Kidney (tissue), 22 donors: ENCODE measurements around the gene LIMD2. TPM values are rescaled to one million over a fixed set of nuclear protein-coding genes. Genes with fewer than 3 reads are reported as not detected.

Source experiments
- DNase-seq, 5 donors: peaks; one replicate each; pipeline ENCODE4 v3.0.0-alpha.2; 2013 to 2020
- FAIRE-seq: peaks from 2 replicates; lab custom pipeline; 2012; peaks lifted over from hg19 to GRCh38; lab: Jason Lieb, UNC
- H3K27ac ChIP-seq, 2 donors: one replicate each; pipeline ENCODE4 v1.7.0; 2013; ENCODE audit warnings: low read depth in 2 of 2, low read length in 2 of 2, inconsistent platforms in 1 of 2
- H3K27me3 ChIP-seq: one replicate; pipeline ENCODE4 v1.7.1; 2013; ENCODE audit warnings: low read length, inconsistent platforms; ENCODE audit not compliant: control insufficient read depth, insufficient read depth
- H3K36me3 ChIP-seq, 3 donors: one replicate each; pipeline versions ENCODE4 v1.7.0 to v1.7.1; 2013; ENCODE audit warnings: low read length in 3 of 3, control low read depth in 1 of 3, inconsistent platforms in 1 of 3; ENCODE audit not compliant: insufficient read depth in 3 of 3, control insufficient read depth in 2 of 3
- H3K4me1 ChIP-seq, 3 donors: one replicate each; pipeline versions ENCODE4 v1.7.0 to v1.7.1; 2013; ENCODE audit warnings: low read length in 3 of 3, inconsistent platforms in 1 of 3, low read depth in 1 of 3; ENCODE audit not compliant: control insufficient read depth in 2 of 3, insufficient read depth in 2 of 3
- H3K4me3 ChIP-seq, 3 donors: one replicate each; pipeline versions ENCODE4 v1.7.0 to v1.8.1; 2013; ENCODE audit warnings: low read length in 3 of 3, control low read depth in 1 of 3, inconsistent platforms in 1 of 3
- H3K9ac ChIP-seq, 3 donors: one replicate each; pipeline versions ENCODE4 v1.7.0 to v1.7.1; 2013; ENCODE audit warnings: low read length in 3 of 3, control low read depth in 1 of 3, inconsistent platforms in 1 of 3
- H3K9me3 ChIP-seq, 3 donors: one replicate each; pipeline versions ENCODE4 v1.7.0 to v1.7.1; 2013; ENCODE audit warnings: low read length in 3 of 3, control low read depth in 1 of 3, inconsistent platforms in 1 of 3; ENCODE audit not compliant: control insufficient read depth in 2 of 3, insufficient read depth in 1 of 3
- CTCF ChIP-seq: IDR thresholded peaks from 3 replicates; pipeline ENCODE4 v1.5.1; 2012; ENCODE audit warnings: mild to moderate bottlenecking, moderate library complexity, borderline replicate concordance; ENCODE audit not compliant: insufficient read depth; ENCODE audit errors: extremely low read depth
- intact Hi-C: fragments of 100-400 bp; cut with DNase I; formaldehyde crosslinking; loops from one replicate; pipeline ENCODE4 v1.11.1; 2022
- long read RNA-seq, 10 donors: library from polyadenylated mRNA in 1 of 10; unstranded in 1 of 10; transcript quantifications; one replicate each; pipeline ENCODE4 v2.0.0 and lab custom pipeline, GENCODE V29; 2021 to 2026
- polyA plus RNA-seq: library from polyadenylated mRNA; stranded (reverse); fragments of 350-450 nt; fragmentation: Illumina TruSeq; extraction: RNeasy Lipid Tissue Mini Kit (QIAGEN cat#74804); gene quantifications from one replicate; pipeline ENCODE4 v1.2.3, GENCODE V29; 2014; ENCODE audit warnings: low read depth, low replicate concordance; ENCODE audit not compliant: insufficient read depth
- total RNA-seq: library from RNA; stranded (reverse); fragmentation: NEBNext Ultra II Directional; extraction: Animal tissue kit (Norgen Biotek cat#: 25700); gene quantifications from one replicate; pipeline ENCODE4 v1.2.1, GENCODE V29; 2021
- donor health status: control.
- donor health status: control.
- donor health status: control.
- donor health status: control.
- donor health status: control.
- donor health status: DM: yes; HTN: yes; CAD: no.
- donor health status: Normal renal cell carcinoma (clear cell type).

The LIMD2 gene
- total RNA-seq (32.3 TPM), polyA plus RNA-seq (11.5 TPM)
- long read RNA-seq, donor 1, transcript LIMD2-201 (5 exons, 3,193 nt), result major isoform, 8 of 17 reads
- long read RNA-seq, donor 1, partial matches to known transcripts, result 6 of 17 reads
- long read RNA-seq, donor 1, other reads (novel, unspliced or antisense), result 0 of 17 reads
- long read RNA-seq, donor 2, transcript LIMD2-201 (5 exons, 3,193 nt), result major isoform, 13 of 26 reads
- long read RNA-seq, donor 2, partial matches to known transcripts, result 8 of 26 reads
- long read RNA-seq, donor 2, other reads (novel, unspliced or antisense), result 0 of 26 reads
- long read RNA-seq, donor 3, partial matches to known transcripts, result 8 of 15 reads
- long read RNA-seq, donor 3, other reads (novel, unspliced or antisense), result 0 of 15 reads
- long read RNA-seq, donor 4, transcript LIMD2-201 (5 exons, 3,193 nt), result major isoform, 22 of 28 reads
- long read RNA-seq, donor 4, partial matches to known transcripts, result 0 of 28 reads
- long read RNA-seq, donor 4, other reads (novel, unspliced or antisense), result 0 of 28 reads
- long read RNA-seq, donor 5, partial matches to known transcripts, result 0 of 1 reads
- long read RNA-seq, donor 5, other reads (novel, unspliced or antisense), result 0 of 1 reads
- long read RNA-seq, donor 6, transcript LIMD2-201 (5 exons, 3,193 nt), result major isoform, 12 of 18 reads
- long read RNA-seq, donor 6, partial matches to known transcripts, result 0 of 18 reads
- long read RNA-seq, donor 6, other reads (novel, unspliced or antisense), result 0 of 18 reads
- long read RNA-seq, donor 7, transcript LIMD2-201 (5 exons, 3,193 nt), result major isoform, 11 of 27 reads
- long read RNA-seq, donor 7, partial matches to known transcripts, result 6 of 27 reads
- long read RNA-seq, donor 7, other reads (novel, unspliced or antisense), result 4 of 27 reads
- long read RNA-seq, donor 8, transcript LIMD2-201 (5 exons, 3,193 nt), result major isoform, 13 of 34 reads
- long read RNA-seq, donor 8, partial matches to known transcripts, result 14 of 34 reads
- long read RNA-seq, donor 8, other reads (novel, unspliced or antisense), result 0 of 34 reads
- long read RNA-seq, donor 9, transcript LIMD2-201 (5 exons, 3,193 nt), result major isoform, 9 of 13 reads
- long read RNA-seq, donor 9, partial matches to known transcripts, result 0 of 13 reads
- long read RNA-seq, donor 9, other reads (novel, unspliced or antisense), result 0 of 13 reads
- long read RNA-seq, donor 10, transcript LIMD2-201 (5 exons, 3,193 nt), result major isoform, 8 of 12 reads
- long read RNA-seq, donor 10, partial matches to known transcripts, result 0 of 12 reads
- long read RNA-seq, donor 10, other reads (novel, unspliced or antisense), result 0 of 12 reads

DNA sequence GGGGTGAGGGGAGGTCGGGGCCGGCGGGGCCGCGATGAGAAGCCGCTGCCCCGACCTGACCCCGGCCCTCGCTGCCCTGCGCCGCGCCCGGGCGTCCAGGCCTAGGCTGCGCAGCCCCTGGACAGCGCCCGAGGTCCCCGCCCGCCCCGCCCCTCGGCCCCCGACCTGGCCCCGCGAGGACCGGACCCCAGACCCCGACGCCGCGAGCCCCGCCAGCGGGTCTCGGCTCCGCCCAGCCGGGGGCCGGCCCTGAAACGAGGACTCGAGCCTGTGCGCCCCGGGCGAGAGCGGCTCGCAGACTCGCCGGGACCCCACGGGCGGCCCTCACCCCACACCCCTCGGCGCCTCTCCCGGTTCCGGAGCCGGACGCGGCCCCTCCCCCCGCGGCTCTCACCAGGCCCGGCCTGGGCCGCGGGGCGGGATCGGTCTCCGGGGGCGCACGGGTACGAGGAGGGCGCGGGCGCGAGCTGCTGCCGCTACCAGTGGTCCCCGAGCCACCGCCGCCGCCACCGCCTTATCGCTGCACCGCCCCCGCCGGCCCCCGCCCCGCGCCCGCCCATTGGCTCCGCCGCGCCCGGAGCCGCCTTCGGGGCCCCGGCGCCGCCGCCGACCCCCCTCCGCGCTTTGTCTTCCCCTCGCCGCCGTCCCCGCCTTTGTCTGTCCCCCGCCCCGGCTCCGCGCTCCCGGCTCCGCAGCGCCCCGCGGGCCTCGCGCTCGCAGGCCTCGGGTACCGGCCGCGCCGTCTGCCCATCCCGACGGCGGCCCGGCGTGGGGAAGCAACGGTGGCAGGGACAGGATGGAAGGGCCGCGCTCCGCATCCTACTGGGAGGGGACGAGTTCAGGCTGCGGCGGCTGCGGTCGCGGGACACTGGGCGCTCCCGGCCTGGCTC lies at the start of gene LIMD2:
Gene LIMD2 (minus strand): TSS at position 488 of the 890 bp plus-strand sequence. CDS start 827 bp downstream, outside the sequence.
- FAIRE-seq (no peak), DNase-seq (peak; percentile 58 to 92 (median 81))
- peak within 1 kb of the TSS in 1 of 3 donors; percentile 46 for H3K4me3 ChIP-seq
- no peaks in the 10 kb centered on the region for H3K27me3 ChIP-seq
- peak within 1 kb of the TSS in 1 of 3 donors; percentile 7 for H3K9ac ChIP-seq
- H3K27ac ChIP-seq, result peak within 1 kb of the TSS; percentile 71 to 72
- intact Hi-C loops, result no loop called here
- peaks cover 0 to 9% (median 5%) of the 10 kb centered on the region in 3 donors for H3K36me3 ChIP-seq
- H3K4me1 ChIP-seq, result peaks cover 0 to 13% (median 0%) of the 10 kb centered on the region in 3 donors
- no peak for TF ChIP-seq CTCF
- no peaks in the 10 kb centered on the region for H3K9me3 ChIP-seq

- H3K4me1 ChIP-seq, result peaks cover 0 to 4% (median 0%) of the 10 kb centered on the region in 3 donors
- peak within 1 kb of the TSS; percentile 63 to 87 (median 71) for H3K9ac ChIP-seq
- H3K4me3 ChIP-seq, result peak within 1 kb of the TSS; percentile 61 to 87 (median 80)
- no peaks in the 10 kb centered on the region for H3K27me3 ChIP-seq
- intact Hi-C loops, result no loop called here
- no peaks in the 10 kb centered on the region for H3K9me3 ChIP-seq
- TF ChIP-seq CTCF, result no peak
- peaks cover 0 to 10% (median 5%) of the 10 kb centered on the region in 3 donors for H3K36me3 ChIP-seq
- peak within 1 kb of the TSS; percentile 93 to 94 for H3K27ac ChIP-seq
- FAIRE-seq (no peak), DNase-seq (peak; percentile 99 to 100 (median 99))
These were observed 41.7 kb upstream of the LIMD2 start, which contains the start of gene STRADA for GRCh38 chr17:63741408-63742173. Gene STRADA (minus strand): TSS chr17:63741799. CDS start chr17:63728369, 13,430 bp downstream.
